Germinal center (tissue), 1 donor: ENCODE data around the gene AP1AR.
A peak's percentile ranks its signal among the peaks of the same experiment; 100 is the strongest.
"Not testable (repeated sequence)": the region's sequence is repeated elsewhere in the genome, so short reads cannot be mapped to it uniquely, and the experiment has no call there.

Source experiments
- DNase-seq: peaks from one replicate; pipeline ENCODE4 v3.0.0; 2012; ENCODE audit warnings: mixed read lengths, low spot score

The AP1AR gene

DNA sequence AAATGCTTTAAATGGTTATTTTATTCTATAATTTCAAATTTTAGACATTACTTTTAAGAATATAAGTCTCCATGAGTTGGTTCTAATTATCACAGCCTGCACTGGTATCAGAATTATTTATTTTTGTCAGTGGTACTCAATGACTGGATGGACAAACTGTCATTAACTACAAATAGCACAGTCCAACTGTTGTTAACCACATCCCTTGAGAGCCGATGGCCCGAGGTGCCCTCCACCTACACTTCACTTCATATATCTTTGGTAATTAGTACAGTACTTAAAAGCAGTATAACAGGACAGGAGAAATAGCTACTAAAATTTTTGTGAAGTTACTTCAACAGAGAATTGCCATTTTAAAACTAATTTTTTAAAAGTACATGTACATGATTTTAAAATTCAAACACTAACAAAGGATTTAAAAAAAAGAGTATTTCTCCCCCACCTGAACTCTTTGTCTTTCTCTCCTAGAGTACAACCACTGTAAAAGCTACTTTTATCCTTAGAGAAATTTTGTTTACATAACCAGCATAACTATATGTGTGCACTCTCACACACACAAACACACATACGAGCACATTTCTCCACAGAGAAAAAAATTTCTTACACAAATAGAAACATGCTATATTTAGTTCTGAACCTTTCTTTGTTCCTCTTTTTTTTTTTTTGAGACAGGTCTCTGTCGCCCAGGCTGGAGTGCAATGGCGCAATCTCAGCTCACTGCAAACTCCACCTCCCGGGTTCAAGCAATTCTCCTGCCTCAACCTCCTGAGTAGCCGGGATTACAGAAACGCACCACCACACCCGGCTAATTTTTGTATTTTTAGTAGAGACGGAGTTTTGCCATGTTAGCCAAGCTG lies 47.7 kb downstream of the AP1AR start:
- no peak for DNase-seq

GRCh38 chr4:112279882-112280315 lies 48.3 kb downstream of the AP1AR start:
- no peak for DNase-seq

GRCh38 chr4:112280386-112281056 lies 48.9 kb downstream of the AP1AR start:
- DNase-seq = no peak

GRCh38 chr4:112281895-112282398 lies 50.4 kb downstream of the AP1AR start:
- DNase-seq = not testable (repeated sequence)

GRCh38 chr4:112282860-112283667 lies 51.5 kb downstream of the AP1AR start:
- DNase-seq = no peak

DNA sequence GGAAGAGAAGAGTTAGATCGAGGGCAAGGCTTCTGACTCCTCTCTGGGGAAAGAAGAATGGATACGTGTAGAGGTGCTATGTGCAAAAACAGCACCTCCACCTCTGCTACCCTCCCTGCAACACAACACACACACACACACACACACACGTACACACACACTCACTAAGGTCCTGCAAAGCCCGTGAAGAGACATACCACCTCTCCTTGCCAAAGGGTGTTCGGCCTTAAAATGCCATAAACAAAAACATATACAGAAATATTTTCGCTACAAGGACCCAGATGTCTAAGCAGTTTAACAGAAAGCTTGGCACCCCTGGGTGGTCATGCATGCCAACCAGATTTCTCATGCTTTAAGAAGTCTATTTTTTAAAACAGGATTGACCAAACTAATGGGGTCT lies 52.6 kb downstream of the AP1AR start:
- peak; percentile 34 for DNase-seq

GRCh38 chr4:112284662-112285411 lies 53.2 kb downstream of the AP1AR start:
- DNase-seq = peak; percentile 45

GRCh38 chr4:112287258-112287989 lies 55.8 kb downstream of the AP1AR start:
- no peak for DNase-seq

GRCh38 chr4:112288455-112288854 lies 56.9 kb downstream of the AP1AR start:
- no peak for DNase-seq

DNA sequence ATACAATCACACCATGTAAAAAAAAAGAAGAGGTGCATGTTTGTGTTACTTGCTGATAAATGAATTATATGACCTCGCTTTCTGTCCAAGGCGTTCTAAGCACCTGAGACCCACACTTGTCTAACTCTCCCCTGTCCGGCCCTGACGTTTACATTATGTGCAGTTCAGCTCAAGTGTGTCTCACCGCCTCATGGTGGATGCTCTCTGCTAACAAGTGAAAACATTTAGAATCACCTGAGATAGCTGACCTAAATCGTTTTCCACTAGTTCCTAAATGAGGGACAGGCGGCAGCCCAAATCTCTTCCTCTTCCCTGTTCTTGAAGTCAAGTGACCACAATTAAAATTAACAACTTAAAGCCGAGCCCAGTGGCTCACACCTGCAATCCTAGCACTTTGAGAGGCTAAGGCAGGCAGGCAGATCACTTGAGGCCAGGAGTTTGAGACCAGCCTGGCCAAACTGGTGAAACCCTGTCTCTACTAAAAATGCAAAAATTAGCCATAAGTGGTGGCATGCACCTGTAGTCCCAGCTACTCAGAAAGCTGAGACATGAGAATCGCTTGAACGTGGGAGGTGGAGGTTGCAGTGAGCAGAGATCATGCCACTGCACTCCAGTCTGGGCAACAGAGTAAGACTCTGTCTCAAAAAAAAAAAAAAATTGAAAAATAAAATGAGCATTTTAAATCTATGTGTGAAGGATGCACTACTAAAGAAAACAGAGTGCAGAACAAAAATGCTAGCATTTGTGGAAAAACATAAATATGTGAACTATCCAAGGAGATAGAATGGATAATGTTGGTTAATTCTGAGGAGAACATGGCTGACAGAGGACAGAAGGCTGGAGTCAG lies 58.0 kb downstream of the AP1AR start:
- no peak for DNase-seq

DNA sequence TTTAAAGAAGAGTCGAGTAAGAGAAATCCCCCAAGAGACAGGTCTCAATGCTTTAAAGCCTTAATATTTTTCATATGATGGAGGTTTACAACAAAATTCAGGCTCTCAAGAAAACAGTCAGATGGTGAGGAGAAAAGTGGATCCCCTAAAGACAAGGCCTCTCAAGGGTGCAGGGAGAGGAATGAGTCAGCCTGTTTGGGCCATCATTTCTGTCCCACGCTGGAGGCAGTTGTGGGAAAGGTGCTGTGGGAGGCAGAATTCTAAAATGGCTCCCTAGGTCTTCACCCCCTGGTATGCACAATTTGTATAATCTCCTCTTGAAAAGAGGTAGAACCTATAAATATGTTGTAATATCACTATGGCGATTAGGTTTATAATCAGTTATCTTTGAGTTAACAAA lies 58.8 kb downstream of the AP1AR start:
- DNase-seq = no peak

GRCh38 chr4:112296949-112297880 lies 65.6 kb downstream of the AP1AR start, which contains the start of gene ALPK1:
ALPK1 (plus strand) TSS chr4:112297369.
- DNase-seq = no peak

GRCh38 chr4:112299721-112300120 lies 68.1 kb downstream of the AP1AR start:
- DNase-seq = no peak

DNA sequence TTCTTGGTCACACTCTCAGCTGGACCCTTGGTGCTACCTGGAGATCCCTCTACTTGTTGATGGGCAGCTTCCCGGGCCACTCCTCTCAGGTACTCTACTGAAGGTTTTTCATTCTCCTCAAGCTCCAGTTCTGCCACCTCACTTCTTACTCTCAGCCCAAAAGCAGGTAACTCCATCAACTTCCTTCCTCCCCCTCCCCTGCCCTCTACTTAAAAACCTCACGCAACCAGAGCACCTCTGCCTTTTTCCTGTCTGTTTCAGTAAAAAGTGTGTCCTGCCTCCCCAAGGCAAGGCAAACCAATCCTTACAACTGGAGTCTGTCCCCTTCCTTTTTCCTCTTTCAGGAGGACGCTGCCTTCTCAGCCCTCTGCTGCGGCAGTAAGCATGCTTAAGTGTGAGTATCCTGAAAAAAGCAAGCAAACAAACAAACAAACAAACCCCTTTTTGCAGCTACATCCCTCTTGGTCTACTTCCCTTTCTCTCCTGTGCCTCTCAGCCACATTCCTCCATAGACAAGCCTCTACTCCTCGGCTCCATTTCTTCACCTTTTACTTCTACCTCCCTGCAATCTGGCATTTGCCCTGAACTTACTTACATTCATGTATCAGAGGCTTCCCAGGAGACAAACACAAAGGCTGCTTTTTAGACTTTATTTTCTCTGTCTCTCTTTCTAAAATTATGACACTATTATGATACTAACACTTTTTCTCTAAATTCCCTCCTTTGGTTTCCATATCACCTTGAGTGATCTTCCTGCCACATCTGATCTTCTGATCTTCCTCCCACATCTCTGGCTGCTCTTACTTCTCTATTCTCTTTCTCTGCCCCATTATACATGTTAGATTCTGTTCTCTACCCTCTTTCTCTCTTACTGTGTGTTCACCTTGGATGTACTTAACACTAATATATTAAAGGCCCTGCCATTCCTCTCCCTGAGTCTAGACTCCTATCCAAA lies 71.0 kb downstream of the AP1AR start:
- DNase-seq = no peak

DNA sequence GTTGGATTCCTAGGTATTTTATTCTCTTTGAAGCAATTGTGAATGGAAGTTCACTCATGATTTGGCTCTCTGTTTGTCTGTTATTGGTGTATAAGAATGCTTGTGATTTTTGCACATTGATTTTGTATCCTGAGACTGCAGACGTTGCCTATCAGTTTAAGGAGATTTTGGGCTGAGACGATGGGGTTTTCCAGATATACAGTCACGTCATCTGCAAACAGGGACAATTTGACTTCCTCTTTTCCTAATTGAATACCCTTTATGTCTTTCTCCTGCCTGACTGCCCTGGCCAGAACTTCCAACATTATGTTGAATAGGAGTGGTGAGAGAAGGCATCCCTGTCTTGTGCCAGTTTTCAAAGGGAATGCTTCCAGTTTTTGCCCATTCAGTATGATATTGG lies 73.9 kb downstream of the AP1AR start:
- not testable (repeated sequence) for DNase-seq

GRCh38 chr4:112309263-112309791 lies 77.7 kb downstream of the AP1AR start:
- not testable (repeated sequence) for DNase-seq

GRCh38 chr4:112311516-112311915 lies 79.9 kb downstream of the AP1AR start:
- DNase-seq = no peak
